T-helper 1 cell treated with Interleukin-12 subunit alpha and Interleukin-12 subunit beta and Interleukin-4 antibody, amounts not matched to agents 30 ng/mL and 1 ng/mL, for 36 hours (primary cell): ENCODE measurements around the gene ACSM2B. TPM values are rescaled to one million over a fixed set of nuclear protein-coding genes. Genes with fewer than 3 reads are reported as not detected.
"Not testable (repeated sequence)": the region's sequence is repeated elsewhere in the genome, so short reads cannot be mapped to it uniquely, and the experiment has no call there.

Experiments used
- intact Hi-C: fragments of 100-400 bp; cut with micrococcal nuclease; formaldehyde crosslinking; loops from one replicate; pipeline ENCODE4 v1.15.1; 2024
- total RNA-seq: library from RNA; stranded (reverse); gene quantifications from 2 replicates; pipeline ENCODE4 v1.2.3, GENCODE V29; 2022

The ACSM2B gene
- total RNA-seq, 1 donor from 2014 or later = not detected

DNA sequence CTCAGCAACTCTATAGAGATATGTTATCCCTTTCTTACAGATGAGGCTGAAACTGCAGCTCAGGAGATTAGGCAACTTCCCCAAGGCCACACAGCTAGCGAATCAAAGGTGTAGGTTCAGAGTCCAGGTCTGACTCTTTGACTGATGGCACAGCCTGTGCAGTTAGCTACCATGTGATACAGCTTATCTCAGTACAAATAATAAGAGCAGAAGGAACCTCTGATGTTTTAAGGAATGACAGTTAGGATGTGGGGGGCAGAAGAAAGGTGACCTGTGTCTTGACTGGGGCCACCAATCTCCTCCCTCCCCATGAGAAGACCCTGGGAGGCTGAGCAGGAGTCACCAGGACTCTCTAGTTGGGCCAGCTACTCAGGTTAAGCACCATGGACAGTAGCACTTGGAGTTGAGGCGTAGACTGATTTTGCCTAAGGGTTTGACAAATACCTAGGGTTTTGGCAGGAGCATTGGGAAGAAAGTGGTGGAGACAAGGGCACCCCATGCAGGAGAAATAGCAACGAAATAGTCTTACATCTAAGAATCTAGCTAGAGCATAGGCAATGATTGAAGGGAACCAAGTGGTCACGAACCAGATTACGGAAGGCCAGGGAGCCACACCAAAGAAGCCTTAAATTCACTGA lies 22.8 kb upstream of the ACSM2B start:
- intact Hi-C loops = no loop called here

DNA sequence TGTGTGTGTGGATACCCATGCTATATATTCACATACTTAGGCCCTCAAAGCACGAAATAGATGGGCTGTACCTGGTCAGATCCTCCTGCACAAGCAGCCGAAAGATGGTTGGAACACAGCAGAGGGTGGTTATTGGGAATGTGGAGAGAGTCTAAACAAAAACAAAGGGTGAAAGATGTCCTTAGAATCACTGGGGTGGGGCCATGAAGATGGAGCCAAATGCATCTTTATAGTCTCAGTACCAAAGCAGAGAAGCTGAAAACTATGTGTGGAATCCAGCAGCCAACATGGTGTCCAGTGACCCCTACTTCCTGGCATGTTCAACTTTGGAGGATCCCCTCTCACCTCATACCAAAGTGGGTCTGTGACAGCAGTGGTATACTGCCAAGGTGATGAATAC lies 19.5 kb upstream of the ACSM2B start:
- intact Hi-C loops = not testable (repeated sequence)

DNA sequence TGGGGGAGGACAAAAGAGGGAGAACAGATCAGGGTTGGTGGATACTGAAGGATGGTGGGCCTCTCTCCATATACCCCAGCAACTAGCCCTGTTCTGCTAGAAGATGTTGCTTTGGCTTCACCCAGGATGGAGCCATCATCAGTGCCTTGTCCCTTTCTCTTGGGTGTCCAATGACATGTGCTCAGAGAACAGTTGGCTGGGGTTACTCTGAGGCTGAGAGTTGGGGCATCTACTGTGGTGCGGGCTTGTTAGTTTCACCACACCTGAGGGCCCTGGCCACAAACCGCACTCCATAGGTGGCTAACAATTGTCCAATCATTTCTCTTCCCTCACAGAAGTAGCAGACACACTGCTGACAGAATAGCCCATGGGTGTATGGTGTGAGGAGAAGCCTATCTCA lies 18.9 kb upstream of the ACSM2B start:
- intact Hi-C loops = not testable (repeated sequence)

DNA sequence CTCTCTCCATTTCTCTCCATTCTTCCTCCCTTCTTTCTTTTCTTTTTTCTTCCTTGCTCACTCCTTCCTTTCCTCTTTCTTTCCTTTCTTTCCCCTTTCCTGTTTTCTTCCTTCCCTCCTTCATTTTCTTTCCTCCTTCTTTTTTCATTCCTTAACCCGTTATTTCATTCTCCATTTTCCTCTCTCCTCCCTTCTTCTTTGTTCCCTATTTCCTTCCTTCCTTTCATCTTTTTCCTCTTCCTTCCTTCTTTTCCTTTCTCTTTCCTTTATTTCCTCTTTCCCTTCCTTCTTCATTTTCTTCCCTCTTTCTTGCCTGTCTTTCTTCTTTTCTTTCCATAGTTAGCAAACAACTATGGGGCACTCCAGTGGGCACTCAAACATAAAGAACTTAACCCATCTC lies 16.6 kb upstream of the ACSM2B start:
- intact Hi-C loops = not testable (repeated sequence)

- intact Hi-C loops = not testable (repeated sequence)
Measured at GRCh38 chr16:20589486-20589885, 13.3 kb upstream of the ACSM2B start.

DNA sequence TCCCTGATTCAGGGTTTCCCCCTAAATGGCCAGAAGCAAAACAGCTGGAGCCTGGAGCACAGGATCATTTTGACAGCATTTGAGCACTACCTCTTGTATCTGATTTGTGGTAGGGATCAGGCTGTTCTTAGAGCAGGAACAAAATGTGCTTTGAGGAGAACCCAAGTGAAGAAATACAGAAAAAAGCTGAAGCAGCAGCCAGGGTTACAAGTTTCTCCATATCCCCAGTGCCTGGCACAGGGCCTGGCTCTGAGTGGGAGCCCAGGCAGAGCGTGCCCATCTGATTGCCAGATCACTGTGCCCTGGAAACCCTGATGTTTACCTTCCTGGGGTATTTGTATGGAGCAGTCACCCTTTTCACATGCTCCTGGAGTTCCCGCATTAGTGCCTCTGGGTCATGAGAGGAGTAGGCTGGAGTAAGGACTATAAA lies 11.5 kb upstream of the ACSM2B start:
- intact Hi-C loops = not testable (repeated sequence)

DNA sequence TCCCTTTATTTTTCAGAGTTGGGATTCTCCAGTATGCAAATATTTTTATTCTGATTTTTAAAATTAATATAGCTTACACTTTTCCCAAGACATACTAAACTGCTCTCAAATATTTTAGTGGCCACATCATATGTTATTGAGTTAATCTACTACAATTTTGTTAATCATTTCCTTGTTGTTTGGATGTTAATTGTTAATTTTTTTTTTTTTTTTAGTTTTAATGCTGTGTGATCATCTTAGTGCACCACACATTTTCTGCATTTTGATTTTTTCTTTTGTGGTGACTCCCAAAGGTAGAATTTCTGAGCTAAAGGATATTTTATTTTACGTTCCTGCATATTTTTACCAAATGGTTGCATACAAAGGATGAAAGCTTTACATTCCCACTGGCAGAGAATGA lies 10.5 kb upstream of the ACSM2B start:
- intact Hi-C loops = not testable (repeated sequence)

GRCh38 chr16:20586112-20586511 lies 9.9 kb upstream of the ACSM2B start:
- intact Hi-C loops = not testable (repeated sequence)

DNA sequence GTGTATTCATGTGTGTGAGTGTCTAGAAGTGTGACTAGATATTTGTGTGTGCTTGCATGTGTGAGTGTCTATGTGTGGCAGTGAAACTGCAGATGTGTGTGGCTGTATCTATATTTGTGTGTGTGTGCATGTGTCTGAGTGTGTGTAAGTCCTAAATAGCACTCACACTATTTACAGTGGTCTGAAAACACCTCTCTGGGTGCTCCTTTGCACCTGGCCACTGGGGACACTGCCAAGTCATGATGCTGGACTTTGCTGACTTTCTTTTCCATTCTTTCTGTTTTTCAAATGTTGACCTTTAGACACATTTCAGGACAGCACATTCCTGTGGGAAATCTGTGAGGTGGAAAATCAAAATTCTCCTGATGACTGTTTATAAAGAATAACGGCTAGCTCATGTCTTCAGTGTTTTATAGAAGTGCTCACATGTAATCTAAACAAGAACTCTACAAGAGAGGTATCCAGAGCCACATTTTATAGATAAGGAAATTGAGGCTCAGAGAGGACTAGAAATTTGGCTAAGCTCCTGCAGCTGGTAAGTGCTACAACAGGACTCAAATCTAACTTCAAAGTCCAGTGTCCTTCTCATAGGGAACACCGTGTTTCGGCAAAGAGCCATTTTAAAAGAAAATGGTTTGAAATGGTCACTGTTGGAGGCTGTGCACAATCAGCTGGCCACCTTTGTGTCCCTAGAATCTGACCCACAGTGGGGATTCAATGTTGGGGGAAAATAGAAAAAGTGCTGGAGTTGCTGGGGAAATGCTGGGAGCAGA lies 4.5 kb upstream of the ACSM2B start:
- intact Hi-C loops = not testable (repeated sequence)

DNA sequence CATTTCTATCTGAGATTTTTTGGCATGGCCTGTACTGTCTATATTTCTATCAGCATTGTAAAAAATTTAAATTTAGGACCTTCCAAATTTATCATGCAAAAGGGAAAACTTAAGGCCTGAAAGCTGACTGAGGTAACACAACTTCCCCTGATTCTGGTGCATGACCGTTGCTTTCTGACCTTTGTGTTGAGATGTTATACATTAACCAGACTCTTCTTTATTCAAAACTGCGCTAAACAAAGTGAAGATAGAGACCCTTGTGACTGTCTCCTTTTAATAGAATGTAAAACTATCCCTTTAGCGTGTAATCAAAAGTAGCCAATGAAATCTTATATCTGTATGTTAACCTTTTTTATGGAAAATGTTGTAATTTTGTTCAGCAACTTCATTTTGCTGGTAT lies 1.9 kb upstream of the ACSM2B start:
- intact Hi-C loops = not testable (repeated sequence)

GRCh38 chr16:20569117-20569651 lies 7.0 kb downstream of the ACSM2B start:
- intact Hi-C loops = not testable (repeated sequence)

DNA sequence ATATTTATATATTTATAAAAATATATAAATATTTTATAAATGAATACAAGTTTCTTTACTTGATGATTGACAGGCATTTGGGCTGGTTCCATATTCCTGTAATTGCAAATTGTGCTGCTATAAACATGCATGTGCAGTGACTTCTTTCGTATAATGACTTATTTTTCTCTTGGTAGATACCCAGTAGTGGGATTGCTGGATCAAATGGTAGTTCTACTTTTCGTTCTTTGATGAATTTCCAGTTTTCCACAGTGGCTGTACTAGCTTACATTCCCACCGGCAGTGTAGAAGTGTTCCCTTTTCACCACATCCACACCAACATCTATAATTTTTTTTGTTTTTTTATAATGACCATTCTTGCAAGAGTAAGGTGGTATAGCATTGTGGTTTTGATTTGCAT lies 7.8 kb downstream of the ACSM2B start:
- intact Hi-C loops = no loop called here

- intact Hi-C loops = no loop called here
Measured at GRCh38 chr16:20566864-20567263, 9.3 kb downstream of the ACSM2B start.

- intact Hi-C loops = not testable (repeated sequence)
Measured at GRCh38 chr16:20565334-20565733, 10.8 kb downstream of the ACSM2B start.

GRCh38 chr16:20564218-20564617 lies 11.9 kb downstream of the ACSM2B start:
- intact Hi-C loops = not testable (repeated sequence)

DNA sequence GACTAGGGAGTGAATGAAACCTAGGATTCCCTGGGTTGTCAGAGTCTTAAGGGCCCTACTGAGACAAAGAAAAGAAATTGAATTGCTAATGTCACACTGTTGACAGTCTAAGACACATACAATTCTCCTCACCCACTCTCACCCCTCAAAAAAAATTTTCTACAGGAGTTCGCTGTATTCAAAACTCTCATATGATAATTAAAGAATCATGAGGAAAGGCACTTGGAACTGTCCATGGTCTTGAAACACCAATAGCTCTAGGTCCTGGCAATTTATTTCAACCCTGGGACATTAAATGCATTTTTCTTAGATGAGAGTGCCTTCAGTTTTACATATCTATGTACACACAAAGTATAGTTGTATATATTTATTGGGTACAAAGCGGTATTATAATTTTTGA lies 20.5 kb downstream of the ACSM2B start:
- intact Hi-C loops = not testable (repeated sequence)

DNA sequence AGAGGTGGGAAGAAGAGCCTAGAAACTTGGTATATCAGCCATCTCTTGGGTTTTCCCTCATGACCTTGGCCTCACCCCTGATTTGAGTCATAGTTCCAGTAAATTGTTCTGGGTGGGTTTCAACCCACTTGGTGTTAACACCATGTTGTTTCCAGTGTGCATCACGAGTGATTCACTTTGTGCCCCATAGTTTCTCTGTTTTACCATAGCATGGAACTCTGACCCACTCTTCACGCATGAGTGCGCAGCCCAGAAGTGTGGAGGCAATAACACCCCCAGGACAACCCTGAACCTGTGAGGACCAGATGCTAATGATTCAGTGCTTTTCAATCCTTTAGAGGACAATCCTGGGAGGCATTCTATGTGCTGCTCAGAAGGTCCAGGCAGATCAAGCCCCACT lies 21.5 kb downstream of the ACSM2B start:
- intact Hi-C loops = not testable (repeated sequence)

DNA sequence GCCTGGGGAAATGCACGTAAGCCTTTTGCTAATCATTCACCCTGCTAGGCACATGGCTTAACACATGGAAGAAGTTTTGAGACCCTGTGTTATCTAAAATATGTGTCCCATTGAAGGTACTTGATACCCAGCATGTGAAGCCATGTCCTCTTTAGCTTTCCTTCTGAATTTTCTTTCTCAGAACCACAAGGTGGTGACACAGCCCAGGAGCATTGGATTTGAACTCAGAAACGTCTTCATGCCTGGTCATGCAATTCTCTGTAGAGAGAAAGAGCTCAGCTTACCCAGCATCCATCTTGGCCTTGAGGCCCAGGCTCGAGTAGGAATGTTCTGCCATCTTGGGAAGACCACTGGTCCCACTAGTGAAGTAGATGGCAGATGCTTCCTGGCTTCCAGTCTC lies 22.7 kb downstream of the ACSM2B start:
- intact Hi-C loops = not testable (repeated sequence)

DNA sequence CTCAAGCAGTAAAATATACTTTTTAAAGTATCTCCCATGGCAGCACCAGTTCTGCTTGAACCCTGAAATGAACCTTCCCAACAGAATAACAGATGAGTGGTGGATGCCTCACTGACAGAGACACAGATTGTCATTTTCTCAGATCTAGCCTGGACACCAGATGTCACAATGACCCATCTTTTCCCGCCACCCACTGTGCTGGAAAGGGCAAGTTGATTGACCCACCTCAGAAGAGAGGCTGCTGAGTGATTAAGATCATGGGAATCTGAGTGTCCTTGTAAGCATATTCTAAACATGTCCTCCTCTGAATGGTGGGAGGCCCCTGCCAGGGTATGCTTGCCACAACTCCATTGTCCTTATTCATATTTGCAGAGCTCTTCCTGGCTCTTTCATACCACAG lies 29.2 kb downstream of the ACSM2B start:
- intact Hi-C loops = not testable (repeated sequence)

GRCh38 chr16:20546278-20546853 lies 29.8 kb downstream of the ACSM2B start:
- intact Hi-C loops = not testable (repeated sequence)

- intact Hi-C loops = not testable (repeated sequence)
Measured at GRCh38 chr16:20540603-20541316, 35.4 kb downstream of the ACSM2B start.

DNA sequence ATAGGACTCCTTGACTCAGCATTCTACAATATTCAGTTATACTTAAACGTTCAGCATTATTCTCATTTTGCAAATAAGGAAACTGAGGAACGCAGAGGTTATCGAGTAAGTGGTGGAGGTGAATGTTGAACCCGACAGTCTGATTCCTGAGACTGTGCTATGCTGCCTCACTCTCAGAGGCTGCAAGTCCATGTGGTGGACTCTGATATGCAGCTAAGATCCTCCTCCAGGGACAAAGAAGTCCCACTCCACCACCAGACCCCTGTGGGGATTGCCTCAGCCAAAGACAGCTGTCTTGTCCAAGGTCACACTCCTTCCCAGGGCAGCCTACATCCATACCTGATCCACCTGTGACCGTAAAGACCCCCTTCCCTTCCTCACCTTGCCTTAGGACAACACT lies 37.5 kb downstream of the ACSM2B start:
- intact Hi-C loops = no loop called here
